Measurements from ENCODE around the gene LHX5. TPM values are rescaled to one million over a fixed set of nuclear protein-coding genes. Genes with fewer than 3 reads are reported as not detected.

LHX5 gene
- total RNA-seq, 1 donor, result not detected

GRCh38 chr12:113418213-113418879, 53.3 kb downstream of the LHX5 start:
- no peak for TF ChIP-seq CTCF (IDR thresholded peaks at IDR 0.05; ENCODE audit: insufficient read depth, low read depth, low read length)
- peak; percentile 41 for DNase-seq (ENCODE audit: low read depth)
- H3K4me3 ChIP-seq (ENCODE audit: low read depth, low read length), result no peak overlapping the region

GRCh38 chr12:113416091-113416754, 55.4 kb downstream of the LHX5 start:
- peak; percentile 7 for DNase-seq (ENCODE audit: low read depth)
- no peak for TF ChIP-seq CTCF (IDR thresholded peaks at IDR 0.05; ENCODE audit: insufficient read depth, low read depth, low read length)
- H3K4me3 ChIP-seq (ENCODE audit: low read depth, low read length), result no peak overlapping the region

- no peak for DNase-seq (ENCODE audit: low read depth)
- TF ChIP-seq CTCF (IDR thresholded peaks at IDR 0.05; ENCODE audit: insufficient read depth, low read depth, low read length), result no peak
- no peak overlapping the region for H3K4me3 ChIP-seq (ENCODE audit: low read depth, low read length)
Observed at GRCh38 chr12:113414519-113415038, 57.1 kb downstream of the LHX5 start.

- no peak overlapping the region for H3K4me3 ChIP-seq (ENCODE audit: low read depth, low read length)
- DNase-seq (ENCODE audit: low read depth), result peak; percentile 3
- no peak for TF ChIP-seq CTCF (IDR thresholded peaks at IDR 0.05; ENCODE audit: insufficient read depth, low read depth, low read length)
Observed at GRCh38 chr12:113413488-113413939, 58.2 kb downstream of the LHX5 start.

Other genes with a start within 250 kb of the LHX5 start
- gene SLC8B1, start 136.8 kb downstream of the LHX5 start, total RNA-seq, result 12.9 and 22.9 TPM in 2 replicates
- gene PLBD2, start 113.3 kb downstream of the LHX5 start, total RNA-seq, result 27.6 and 31.2 TPM in 2 replicates
- not detected in 2 replicates for gene SDS, start 68.0 kb downstream of the LHX5 start, total RNA-seq
- gene SDSL, start 49.5 kb downstream of the LHX5 start, total RNA-seq, result 3.5 and 5.2 TPM in 2 replicates